Neural progenitor cell (in vitro differentiated cells): ENCODE data around the gene ZNF614. TPM values are rescaled to one million over a fixed set of nuclear protein-coding genes. Genes with fewer than 3 reads are reported as not detected.

Source experiments
- DNase-seq: peaks from one replicate; pipeline ENCODE4 v3.0.0-alpha.2; 2016; ENCODE audit warnings: low spot score
- H2AFZ ChIP-seq: fragments of 200-600 bp; sonication (generic); replicated peaks from 2 replicates; pipeline ENCODE4 v1.6.1; 2016; ENCODE audit warnings: antibody characterized with exemption
- H3F3A ChIP-seq: fragments of 200-600 bp; sonication (generic); 2 replicates; pipeline ENCODE4 v1.6.1; 2016; ENCODE audit warnings: antibody characterized with exemption, low read depth
- H3K27ac ChIP-seq: fragments of 200-600 bp; sonication (generic); 2 replicates; pipeline ENCODE4 v1.5.1; 2016; ENCODE audit warnings: mild to moderate bottlenecking
- H3K27me3 ChIP-seq: fragments of 200-600 bp; sonication (generic); 2 replicates; pipeline ENCODE4 v1.6.1; 2016; ENCODE audit warnings: mild to moderate bottlenecking, moderate library complexity
- H3K36me3 ChIP-seq: fragments of 200-600 bp; sonication (generic); 2 replicates; pipeline ENCODE4 v1.5.1; 2016
- H3K4me1 ChIP-seq: fragments of 200-600 bp; sonication (generic); 2 replicates; pipeline ENCODE4 v1.6.1; 2016; ENCODE audit warnings: mixed run types
- H3K4me2 ChIP-seq: fragments of 200-600 bp; sonication (generic); 2 replicates; pipeline ENCODE4 v1.6.1; 2016
- H3K4me3 ChIP-seq: fragments of 200-600 bp; sonication (generic); 2 replicates; pipeline ENCODE4 v1.5.1; 2016
- H3K79me2 ChIP-seq: fragments of 200-600 bp; sonication (generic); 2 replicates; pipeline ENCODE4 v1.6.1; 2016; ENCODE audit warnings: low read depth
- H3K9ac ChIP-seq: fragments of 200-600 bp; sonication (generic); 2 replicates; pipeline ENCODE4 v1.6.1; 2016
- H3K9me3 ChIP-seq: fragments of 200-600 bp; sonication (generic); 2 replicates; pipeline ENCODE4 v1.5.1; 2016; ENCODE audit warnings: low read depth
- H4K20me1 ChIP-seq: fragments of 200-600 bp; sonication (generic); 2 replicates; pipeline ENCODE4 v1.6.1; 2016; ENCODE audit warnings: low read depth
- H3K27ac Mint-ChIP-seq: 3 replicates; pipeline ENCODE4 v1.8.0; 2021; ENCODE audit warnings: mixed read lengths
- H3K27me3 Mint-ChIP-seq: 2 replicates; pipeline ENCODE4 v1.8.0; 2022; ENCODE audit warnings: low read depth, mild to moderate bottlenecking, inconsistent platforms, moderate library complexity, mixed read lengths; ENCODE audit not compliant: insufficient read depth
- H3K36me3 Mint-ChIP-seq: 3 replicates; pipeline ENCODE4 v1.8.0; 2021; ENCODE audit warnings: mixed read lengths
- H3K4me1 Mint-ChIP-seq: 3 replicates; pipeline ENCODE4 v1.8.0; 2021; ENCODE audit warnings: mixed read lengths
- H3K4me3 Mint-ChIP-seq: 3 replicates; pipeline ENCODE4 v1.8.0; 2021; ENCODE audit warnings: mild to moderate bottlenecking, moderate library complexity, mixed read lengths
- H3K9me3 Mint-ChIP-seq: 3 replicates; pipeline ENCODE4 v1.8.0; 2020; ENCODE audit warnings: mixed read lengths
- EZH2 ChIP-seq: fragments of 200-600 bp; sonication (generic); IDR thresholded peaks from 2 replicates; pipeline ENCODE4 v1.6.1; 2017; ENCODE audit warnings: antibody characterized with exemption, mild to moderate bottlenecking, moderate library complexity
- EZH2phosphoT487 ChIP-seq: fragments of 200-600 bp; sonication (generic); IDR thresholded peaks from 2 replicates; pipeline ENCODE4 v1.6.1; 2017; ENCODE audit warnings: antibody characterized with exemption
- total RNA-seq: library from RNA; depleted of rRNA; stranded (reverse); fragments of >200 nt; gene quantifications from 2 replicates; pipeline ENCODE4 v1.2.3, GENCODE V29; 2015; ENCODE audit warnings: low replicate concordance
- TF ChIP-seq, protein P1 (sequence below): fragments of 200-600 bp; sonication (generic); IDR thresholded peaks from 2 replicates; pipeline ENCODE4 v1.5.1; 2017; ENCODE audit warnings: antibody characterized with exemption, mild to moderate bottlenecking

Gene ZNF614
- total RNA-seq, 1 donor from 2014 or later, result 21.5 TPM

DNA sequence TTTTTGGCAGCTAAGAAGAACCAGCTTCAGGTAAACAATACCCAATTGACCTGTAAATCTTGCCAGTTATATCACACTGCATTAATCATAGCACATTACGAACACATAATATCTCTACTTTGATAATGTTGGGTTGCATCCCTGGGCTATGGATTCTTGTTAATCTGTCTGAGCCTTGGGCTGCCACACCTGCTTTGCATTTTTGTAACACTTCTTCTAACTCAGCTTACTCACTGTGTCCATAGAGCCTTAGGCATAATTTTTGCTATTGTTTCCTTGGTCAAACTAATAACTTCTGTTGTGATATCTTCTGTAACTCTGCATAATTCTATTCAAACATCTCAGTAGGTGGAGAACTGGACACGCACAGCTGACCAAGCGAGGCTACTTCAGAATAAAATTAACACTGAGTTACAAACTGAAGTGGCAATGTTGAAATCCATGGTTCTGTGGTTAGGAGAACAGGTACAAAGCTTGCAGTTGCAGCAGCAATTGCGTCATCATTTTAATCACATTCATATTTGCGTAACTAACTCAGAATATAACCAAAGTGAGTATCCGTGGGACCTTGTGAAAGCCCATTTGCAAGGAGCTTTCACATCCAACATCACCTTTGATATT lies 48.0 kb downstream of the ZNF614 start:
- no peak overlapping the region for H3K4me3 Mint-ChIP-seq
- H3K9me3 ChIP-seq, result no peaks in the 10 kb centered on the region
- no peak for DNase-seq
- TF ChIP-seq EZH2 (no peak), EZH2phosphoT487 (no peak)
- TF ChIP-seq, protein P1, sequence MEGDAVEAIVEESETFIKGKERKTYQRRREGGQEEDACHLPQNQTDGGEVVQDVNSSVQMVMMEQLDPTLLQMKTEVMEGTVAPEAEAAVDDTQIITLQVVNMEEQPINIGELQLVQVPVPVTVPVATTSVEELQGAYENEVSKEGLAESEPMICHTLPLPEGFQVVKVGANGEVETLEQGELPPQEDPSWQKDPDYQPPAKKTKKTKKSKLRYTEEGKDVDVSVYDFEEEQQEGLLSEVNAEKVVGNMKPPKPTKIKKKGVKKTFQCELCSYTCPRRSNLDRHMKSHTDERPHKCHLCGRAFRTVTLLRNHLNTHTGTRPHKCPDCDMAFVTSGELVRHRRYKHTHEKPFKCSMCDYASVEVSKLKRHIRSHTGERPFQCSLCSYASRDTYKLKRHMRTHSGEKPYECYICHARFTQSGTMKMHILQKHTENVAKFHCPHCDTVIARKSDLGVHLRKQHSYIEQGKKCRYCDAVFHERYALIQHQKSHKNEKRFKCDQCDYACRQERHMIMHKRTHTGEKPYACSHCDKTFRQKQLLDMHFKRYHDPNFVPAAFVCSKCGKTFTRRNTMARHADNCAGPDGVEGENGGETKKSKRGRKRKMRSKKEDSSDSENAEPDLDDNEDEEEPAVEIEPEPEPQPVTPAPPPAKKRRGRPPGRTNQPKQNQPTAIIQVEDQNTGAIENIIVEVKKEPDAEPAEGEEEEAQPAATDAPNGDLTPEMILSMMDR, result no peak
- no peaks in the 10 kb centered on the region for H3F3A ChIP-seq
- H3K27ac Mint-ChIP-seq, result no peak overlapping the region
- H3K27me3 ChIP-seq, result no peaks in the 10 kb centered on the region
- H3K79me2 ChIP-seq, result peaks cover 2% of the 10 kb centered on the region
- H3K27me3 Mint-ChIP-seq, result peaks cover 6% of the 10 kb centered on the region
- H3K36me3 ChIP-seq, result no peaks in the 10 kb centered on the region
- H3K4me2 ChIP-seq, result no peak overlapping the region
- no peaks in the 10 kb centered on the region for H4K20me1 ChIP-seq
- H3K36me3 Mint-ChIP-seq, result peaks cover 37% of the 10 kb centered on the region
- H3K4me3 ChIP-seq, result no peak overlapping the region
- no peak overlapping the region for H3K27ac ChIP-seq
- no peaks in the 10 kb centered on the region for H3K4me1 Mint-ChIP-seq
- no peak overlapping the region for H3K9ac ChIP-seq
- no peaks in the 10 kb centered on the region for H3K4me1 ChIP-seq
- no peak overlapping the region for H2AFZ ChIP-seq
- H3K9me3 Mint-ChIP-seq, result peaks cover 66% of the 10 kb centered on the region

DNA sequence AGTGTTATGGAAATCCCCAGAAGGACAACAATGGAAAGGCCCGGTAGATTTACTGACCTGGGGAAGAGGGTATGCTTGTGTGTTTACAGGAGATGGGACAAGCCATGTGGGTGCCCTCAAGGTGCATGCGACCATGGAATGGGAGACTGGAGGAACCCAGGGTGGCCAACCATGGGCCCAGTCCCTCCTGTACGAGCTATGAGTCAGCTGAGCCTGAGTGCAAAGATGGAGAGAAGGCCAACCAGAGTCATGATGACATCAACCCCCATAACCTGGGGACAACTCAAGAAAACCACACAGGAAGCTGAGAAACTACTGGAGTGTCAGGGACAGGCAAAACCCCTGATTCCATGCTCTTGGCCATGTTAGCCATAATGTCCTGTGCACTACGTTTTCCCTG lies 49.3 kb downstream of the ZNF614 start:
- Histone ChIP-seq H3K4me2 (no peak overlapping the region), H3K79me2 (no peaks in the 10 kb centered on the region), H3K4me1 (no peaks in the 10 kb centered on the region), H3K9me3 (no peaks in the 10 kb centered on the region), H3K9ac (no peak overlapping the region), H4K20me1 (no peaks in the 10 kb centered on the region), H3K27ac (no peak overlapping the region), H3K36me3 (peaks cover under 1% of the 10 kb centered on the region), H3K4me3 (no peak overlapping the region), H3K27me3 (no peaks in the 10 kb centered on the region), H2AFZ (no peak overlapping the region), H3F3A (no peaks in the 10 kb centered on the region)
- H3K4me3 Mint-ChIP-seq, result no peak overlapping the region
- no peak overlapping the region for H3K27ac Mint-ChIP-seq
- H3K9me3 Mint-ChIP-seq, result peaks cover 69% of the 10 kb centered on the region
- TF ChIP-seq EZH2phosphoT487 (no peak), EZH2 (no peak)
- TF ChIP-seq, protein P1, result no peak
- no peak for DNase-seq
- H3K36me3 Mint-ChIP-seq, result peaks cover 45% of the 10 kb centered on the region
- peaks cover 6% of the 10 kb centered on the region for H3K27me3 Mint-ChIP-seq
- no peaks in the 10 kb centered on the region for H3K4me1 Mint-ChIP-seq

DNA sequence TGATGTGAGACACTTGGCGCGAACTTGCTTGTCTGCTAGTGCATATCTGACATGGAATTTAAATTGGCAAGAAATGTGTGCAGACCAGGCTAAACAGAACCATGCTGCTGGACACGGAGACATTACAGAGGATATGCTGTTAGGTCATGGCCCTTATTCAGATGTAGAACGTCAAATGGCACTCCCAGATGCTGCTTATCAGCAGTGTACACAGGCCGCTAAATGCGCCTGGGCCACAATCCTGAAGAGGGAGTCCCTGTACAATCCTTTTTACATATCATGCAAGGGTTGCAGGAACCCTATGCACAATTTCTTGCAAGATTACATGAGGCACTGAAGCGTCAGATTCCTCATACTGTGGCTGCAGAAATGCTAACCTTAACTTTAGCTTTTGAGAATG lies 50.8 kb downstream of the ZNF614 start:
- no peak for DNase-seq
- no peak for TF ChIP-seq EZH2phosphoT487
- TF ChIP-seq, protein P1, result no peak
- TF ChIP-seq EZH2, result no peak
- Histone ChIP-seq H2AFZ (no peak overlapping the region), H4K20me1 (no peaks in the 10 kb centered on the region), H3K27ac (no peak overlapping the region), H3K79me2 (no peaks in the 10 kb centered on the region), H3K27me3 (no peaks in the 10 kb centered on the region), H3F3A (no peaks in the 10 kb centered on the region), H3K4me2 (no peak overlapping the region), H3K4me1 (no peaks in the 10 kb centered on the region), H3K36me3 (peaks cover 10% of the 10 kb centered on the region), H3K4me3 (no peak overlapping the region), H3K9ac (no peak overlapping the region), H3K9me3 (peaks cover 8% of the 10 kb centered on the region)
- H3K4me3 Mint-ChIP-seq, result no peak overlapping the region
- H3K27me3 Mint-ChIP-seq, result peaks cover 6% of the 10 kb centered on the region
- peaks cover 70% of the 10 kb centered on the region for H3K9me3 Mint-ChIP-seq
- no peak overlapping the region for H3K27ac Mint-ChIP-seq
- no peaks in the 10 kb centered on the region for H3K4me1 Mint-ChIP-seq
- H3K36me3 Mint-ChIP-seq, result peaks cover 54% of the 10 kb centered on the region
